AG08396 (cell line): ENCODE measurements around the gene ST6GALNAC3.
"Not testable (repeated sequence)": the region's sequence is repeated elsewhere in the genome, so short reads cannot be mapped to it uniquely, and the experiment has no call there.

Experiments used
- DNase-seq: peaks from one replicate; pipeline ENCODE4 v3.0.0; 2012; ENCODE audit warnings: low spot score, mixed read lengths

ST6GALNAC3 gene

DNA sequence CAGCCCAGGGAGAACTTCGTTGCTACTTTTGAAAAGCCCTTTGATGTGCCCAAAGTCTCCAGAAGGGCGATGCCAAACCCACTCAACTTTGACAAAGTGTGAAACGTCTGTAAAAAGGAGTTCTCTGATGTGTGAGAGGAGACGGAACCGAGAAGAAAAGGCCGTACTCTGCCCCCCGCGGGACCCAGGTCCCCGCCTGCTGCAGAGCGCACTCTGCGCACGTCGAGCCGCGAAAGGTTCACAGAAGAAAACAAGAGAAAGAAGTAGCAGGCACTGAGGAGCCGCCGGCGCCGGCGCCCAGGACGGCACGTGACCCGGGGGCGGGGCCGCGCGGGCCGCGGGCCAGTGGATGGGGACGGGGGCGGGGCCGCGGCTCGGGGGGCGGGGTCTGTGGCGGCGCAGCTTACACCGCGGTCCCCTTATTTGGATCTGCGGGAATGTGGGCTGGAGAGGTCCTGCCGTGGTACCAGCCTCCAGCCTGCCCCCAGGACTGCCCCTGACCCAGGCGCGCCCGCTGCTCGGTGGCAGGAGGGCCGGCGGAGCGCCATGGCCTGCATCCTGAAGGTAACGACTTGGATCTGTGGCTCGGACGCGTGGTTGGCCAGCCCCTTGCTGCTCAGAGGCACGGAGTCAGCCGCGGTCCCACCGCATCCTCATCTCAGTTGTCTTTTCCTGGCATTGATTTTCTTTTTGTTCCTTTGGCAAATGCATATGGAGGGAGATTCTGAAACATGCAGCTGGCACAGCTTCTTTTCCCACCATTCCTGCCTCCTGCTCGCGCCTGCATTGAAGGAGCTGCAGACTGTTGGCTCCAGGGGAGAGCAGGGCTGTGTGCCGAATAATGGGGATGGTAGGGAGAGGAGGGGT is at the start of gene ST6GALNAC3:
ST6GALNAC3 (plus strand) TSS at position 426 of the 867 bp plus-strand sequence.
- DNase-seq = peak; percentile 88

DNA sequence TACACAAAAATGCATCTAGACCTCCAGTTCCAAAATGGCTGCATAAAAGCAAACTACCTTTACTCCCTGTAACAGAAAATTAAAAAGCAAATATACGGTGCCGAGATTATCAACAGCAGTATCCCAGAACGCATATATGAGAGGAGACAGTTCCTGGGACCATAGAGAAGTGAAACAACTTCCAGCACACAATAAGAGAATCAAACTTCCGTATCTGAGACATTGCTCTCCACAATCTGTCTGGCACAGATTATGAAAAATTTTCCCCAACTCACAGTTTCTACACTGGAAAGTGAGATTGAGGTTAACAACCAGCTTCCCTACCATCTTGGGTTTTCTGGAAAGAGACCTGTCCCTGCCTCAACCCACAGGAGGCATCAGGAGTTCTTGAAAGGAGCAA is 47.2 kb upstream of the ST6GALNAC3 start:
- no peak for DNase-seq

DNA sequence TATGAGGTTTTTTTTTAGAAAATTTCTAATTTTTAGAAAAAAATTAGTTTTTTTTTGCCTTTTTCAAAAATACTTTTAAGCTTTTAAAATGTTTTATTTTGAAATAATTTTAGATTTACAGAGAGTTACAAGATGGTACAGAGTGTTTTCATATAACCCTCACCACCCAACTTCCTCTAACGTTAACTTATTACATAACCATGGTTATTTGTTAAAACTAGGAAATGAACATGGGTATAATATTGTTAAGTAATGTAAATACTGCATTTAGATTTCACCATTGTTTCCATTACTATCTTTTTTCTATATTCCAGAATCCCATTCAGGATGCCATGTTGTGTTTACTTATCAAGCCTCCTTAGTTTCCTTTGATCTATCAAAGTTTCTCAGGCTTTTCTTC is 45.2 kb upstream of the ST6GALNAC3 start:
- no peak for DNase-seq

DNA sequence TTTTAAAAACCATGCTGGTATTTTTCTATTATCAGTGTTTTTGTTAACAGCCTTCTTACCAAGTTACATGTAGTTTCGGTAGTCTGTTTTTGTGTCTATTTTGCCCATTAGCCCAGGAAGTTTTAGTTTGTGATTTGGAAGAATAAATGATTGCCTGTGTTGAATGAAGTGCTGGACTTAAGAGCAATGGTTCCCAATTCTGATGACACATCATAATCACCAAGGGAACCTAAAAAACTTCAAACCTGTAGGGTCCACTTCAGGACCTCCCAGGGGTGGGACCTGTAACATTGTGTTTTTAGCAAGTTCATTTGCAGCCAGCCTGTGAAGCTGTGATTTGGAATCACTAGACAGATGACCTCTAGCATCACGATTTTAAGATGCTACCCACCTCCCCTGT is 43.0 kb upstream of the ST6GALNAC3 start:
- DNase-seq = no peak

DNA sequence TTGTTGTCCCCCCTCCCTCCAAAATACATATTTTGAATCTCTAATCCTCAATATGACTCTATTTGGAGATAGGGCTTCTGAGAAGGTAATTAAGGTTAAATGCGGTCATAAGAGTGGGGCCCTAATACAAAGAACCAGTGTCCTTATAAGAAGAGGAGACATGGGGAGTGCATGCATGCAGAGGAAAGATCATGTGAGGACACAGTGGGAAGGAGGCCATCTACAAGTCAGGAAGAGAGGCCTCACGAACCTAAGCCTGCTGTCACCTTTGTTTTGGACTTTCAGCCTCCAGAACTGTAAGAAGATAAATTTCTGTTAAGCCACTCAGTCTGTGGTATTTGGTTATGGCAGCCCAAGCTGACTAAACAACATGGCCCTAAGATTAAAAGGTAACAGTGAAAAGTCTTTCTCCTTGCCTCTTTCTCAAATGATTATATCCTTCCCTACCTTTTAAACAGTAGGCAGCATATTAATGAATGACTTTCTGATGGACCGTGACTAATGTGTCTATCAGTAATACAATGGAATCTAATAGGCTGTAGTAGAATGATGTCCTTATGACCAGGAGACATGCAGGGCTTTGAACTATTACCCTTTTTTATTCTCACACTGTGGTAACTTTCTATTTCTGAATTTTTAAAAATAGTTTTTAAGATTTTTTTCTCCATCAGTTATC is 40.6 kb upstream of the ST6GALNAC3 start:
- DNase-seq = no peak

DNA sequence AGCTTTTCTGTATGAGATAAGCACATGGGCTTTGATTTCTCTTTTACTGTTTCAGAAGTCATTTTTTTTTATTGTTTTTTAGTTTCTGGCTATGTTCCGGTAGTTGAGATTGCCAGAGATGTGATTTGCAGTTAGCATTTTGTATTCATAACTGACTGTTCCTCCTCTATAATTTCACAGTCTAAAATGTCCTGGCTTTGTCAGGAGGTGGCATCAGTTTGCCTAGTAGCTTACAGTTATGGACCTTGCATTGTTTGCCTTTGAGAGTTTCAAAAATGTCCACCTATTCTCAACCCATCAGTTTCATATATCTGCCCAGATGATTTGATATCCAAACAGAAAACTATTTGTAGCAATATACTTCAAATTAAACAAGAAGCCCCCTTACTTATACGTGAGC is 39.5 kb upstream of the ST6GALNAC3 start:
- no peak for DNase-seq

DNA sequence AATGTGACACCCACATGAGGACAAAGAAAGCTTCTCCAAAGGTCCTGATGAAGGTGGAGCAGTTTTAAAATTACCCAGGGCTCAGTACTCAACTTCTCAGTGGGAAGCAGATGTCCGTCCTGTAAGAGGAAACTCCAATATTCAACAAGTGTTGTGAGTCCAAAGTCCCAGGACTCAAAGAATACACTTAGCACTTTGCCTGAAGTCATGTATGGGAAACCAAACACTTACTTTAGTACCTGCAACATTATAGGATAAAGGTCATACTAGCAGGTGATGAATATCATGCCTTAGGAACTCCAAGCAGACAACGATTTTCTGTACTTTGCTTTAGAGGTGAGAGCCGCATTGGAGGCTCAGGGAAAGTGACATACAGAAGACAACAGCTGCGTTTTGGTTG is 37.2 kb upstream of the ST6GALNAC3 start:
- DNase-seq = no peak

DNA sequence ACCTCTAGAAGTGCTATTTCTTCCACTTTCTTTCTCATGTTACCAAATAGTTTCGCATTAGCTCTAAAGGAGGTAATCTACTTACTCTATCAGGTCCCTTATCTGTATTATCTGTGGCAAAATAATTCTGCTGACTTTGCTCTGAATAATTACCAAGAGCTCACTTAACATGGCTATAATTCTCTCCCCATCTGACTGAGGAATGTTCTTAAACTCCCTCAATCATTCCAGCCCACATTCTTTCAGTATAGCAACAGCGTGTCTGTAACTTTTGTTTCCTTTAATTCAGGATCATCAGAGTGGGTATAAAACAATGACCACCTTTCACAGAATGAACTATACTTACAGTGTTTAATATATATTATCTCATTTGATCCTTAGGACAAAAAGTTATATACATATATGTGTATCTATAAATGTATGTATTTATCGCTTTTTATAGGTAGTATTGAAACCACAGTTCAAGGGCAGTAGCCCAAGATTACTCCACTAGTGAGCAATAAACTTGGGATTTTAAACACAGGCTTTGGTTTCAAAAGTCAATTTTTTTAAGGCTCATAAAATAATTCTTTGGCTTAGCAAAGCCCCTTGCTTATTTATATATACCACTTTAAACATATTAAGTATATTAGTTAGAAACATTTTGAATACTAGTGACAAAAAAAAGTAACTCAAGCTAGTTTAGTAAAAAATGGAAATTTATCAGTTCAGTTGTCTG is 36.1 kb upstream of the ST6GALNAC3 start:
- DNase-seq = no peak

DNA sequence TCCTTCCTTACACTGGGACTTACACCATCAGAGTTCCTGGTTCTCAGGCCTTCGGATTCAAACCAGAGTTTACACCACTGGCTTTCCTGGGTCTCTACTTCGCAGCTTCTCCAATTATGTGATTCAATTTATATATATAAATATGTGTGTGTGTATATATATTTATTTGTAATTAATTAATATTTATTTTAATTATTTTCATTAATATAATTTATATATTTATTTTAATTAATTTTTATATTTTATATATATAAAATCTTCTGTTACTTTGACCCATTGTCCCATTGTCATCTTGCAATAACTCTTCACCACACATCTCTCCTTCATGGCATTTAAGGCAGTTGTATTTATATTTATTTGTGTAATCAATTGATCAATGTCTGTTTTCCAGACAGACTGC is 28.4 kb upstream of the ST6GALNAC3 start:
- DNase-seq = no peak

DNA sequence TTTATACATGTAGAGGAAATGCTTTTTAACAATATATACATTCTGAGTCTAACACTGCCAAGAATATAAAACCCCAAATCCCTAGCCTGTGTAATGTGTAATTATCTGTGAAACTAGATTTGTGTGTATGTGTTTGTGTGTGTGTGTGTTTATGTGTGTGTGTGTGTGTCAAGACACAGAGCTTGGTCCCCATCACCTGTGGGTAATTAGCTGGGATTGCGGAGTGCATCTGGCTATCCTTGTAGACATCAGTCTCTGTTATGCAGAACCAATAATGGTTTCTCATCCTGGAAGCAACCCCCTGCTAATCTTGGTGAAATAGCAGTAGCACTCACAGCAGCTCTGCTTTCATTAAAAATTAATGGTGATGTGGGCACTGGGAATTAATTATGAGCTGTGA is 26.3 kb upstream of the ST6GALNAC3 start:
- no peak for DNase-seq

DNA sequence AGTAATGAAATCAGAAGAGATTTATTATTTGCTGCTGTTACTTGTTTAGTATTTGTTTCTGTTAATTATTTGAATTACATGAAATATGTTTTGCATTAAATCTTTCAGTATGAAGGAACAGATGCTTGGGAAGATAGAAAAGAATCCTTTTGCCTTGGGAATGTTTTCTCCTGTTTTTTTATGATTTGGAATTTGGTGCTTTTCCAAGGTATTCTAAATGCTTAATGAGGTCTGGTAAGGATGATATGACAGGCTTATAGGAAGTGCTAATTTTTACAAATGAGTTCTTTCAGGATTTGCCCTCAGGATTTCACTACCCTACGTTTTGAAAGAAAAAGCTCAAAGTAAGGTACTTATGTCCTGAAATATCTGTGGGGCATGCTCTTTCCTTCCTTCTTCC is 25.6 kb upstream of the ST6GALNAC3 start:
- DNase-seq = no peak

DNA sequence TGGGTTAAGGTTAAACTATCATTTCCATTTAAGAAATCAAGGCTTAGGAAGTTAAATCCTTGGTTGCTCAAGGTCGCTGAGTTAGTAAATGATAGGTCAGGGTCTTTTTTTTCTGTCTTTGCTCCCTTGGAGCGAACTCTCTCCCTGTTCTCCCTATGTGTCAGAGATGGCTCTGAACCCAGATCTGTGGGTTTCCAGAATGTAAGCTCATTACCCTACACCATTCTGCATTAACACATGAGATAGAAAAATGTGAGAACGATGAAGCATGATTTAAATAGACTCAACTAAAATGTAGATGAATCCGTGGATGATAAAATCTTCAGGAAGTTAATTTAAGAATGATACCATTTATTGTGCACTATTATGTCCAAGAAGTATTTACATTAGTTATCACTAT is 25.0 kb upstream of the ST6GALNAC3 start:
- no peak for DNase-seq

DNA sequence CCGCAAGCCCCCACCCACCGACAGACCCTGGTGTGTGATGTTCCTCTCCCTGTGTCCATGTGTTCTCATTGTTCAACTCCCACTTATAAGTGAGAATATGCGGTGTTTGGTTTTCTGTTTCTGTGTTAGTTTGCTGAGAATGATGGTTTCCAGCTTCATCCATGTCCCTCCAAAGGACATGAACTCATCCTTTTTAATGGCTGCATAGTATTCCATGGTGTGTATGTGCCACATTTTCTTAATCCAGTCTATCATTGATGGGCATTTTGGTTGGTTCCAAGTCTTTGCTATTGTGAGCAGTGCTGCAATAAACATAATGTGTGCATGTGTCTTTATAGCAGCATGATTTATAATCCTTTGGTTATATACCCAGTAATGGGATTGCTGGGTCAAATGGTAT is 24.5 kb upstream of the ST6GALNAC3 start:
- not testable (repeated sequence) for DNase-seq

DNA sequence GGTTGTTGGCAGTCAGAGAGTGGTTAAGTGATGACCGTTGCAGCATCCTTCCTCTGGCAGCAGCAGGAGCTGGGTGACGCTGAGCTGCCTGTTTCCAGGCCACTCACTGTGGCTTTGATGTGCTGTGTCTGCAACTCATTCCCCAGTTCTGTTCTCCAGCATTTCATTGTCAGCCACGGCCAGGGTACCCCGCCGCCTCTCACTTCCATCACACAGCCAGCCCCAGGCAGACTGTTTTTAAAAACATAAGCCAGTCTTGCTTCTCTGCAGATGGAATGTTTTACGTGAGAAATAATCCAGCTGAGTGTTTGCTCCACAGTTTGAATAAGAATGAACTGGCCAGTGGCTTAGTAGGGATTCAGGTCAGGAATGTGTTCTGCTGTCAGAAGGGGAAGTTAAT is 21.5 kb upstream of the ST6GALNAC3 start:
- DNase-seq = no peak

DNA sequence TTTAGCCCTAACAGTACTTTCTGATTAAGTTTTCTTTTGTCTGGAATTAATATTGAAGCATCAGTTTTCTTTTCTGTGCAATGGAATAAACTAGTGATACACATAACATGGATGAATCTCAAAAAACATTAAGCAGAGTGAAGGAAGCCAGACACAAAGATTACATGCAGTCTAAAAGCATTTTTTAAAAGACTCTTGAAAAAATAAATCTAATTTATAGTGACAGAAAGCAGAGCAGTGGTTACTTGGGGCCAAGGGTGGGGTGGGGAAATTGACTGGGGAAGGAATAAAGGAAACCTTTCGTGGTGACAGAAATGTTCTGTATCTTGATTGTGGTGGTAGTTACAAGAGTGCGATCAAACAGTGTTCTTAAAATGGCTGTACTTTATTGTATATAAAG is 20.2 kb upstream of the ST6GALNAC3 start:
- DNase-seq = no peak

DNA sequence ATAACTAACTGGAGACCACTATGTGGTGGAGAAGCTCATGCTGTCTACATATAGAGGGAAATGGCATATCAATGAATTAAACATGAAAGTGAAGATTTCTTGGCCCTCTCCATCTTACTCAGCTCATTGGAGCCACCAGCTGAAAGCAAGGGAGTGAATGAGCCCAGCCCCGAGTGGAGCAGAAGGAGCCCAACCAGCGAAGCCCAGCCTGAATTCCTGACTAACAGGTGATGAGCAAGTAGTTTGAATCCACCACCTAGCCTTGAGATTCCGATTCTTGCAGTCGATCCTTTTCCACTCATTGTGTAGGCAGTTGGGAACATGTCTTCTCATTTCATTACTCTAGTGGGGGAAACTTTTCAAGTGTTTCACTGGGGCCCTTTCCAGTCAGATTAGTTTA is 18.6 kb upstream of the ST6GALNAC3 start:
- no peak for DNase-seq

DNA sequence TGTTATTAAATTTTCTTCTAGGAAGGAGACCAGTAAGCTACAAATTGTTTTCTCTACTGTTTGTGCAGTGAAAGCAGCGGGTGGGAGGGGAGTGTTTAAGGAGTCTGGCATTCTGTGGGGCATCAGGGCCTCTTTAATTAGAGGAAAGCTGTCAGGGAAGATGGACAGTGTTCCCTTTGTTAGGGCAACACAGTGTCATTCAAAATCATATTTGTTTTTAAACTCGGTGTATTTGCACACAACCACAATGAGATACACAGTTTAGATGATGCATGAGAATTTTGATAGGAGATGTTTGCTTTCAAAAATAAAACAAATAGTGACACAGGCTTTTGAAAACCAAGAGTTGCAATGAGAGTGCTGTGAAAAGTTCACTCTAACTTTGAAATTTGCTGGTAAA is 15.1 kb upstream of the ST6GALNAC3 start:
- no peak for DNase-seq

DNA sequence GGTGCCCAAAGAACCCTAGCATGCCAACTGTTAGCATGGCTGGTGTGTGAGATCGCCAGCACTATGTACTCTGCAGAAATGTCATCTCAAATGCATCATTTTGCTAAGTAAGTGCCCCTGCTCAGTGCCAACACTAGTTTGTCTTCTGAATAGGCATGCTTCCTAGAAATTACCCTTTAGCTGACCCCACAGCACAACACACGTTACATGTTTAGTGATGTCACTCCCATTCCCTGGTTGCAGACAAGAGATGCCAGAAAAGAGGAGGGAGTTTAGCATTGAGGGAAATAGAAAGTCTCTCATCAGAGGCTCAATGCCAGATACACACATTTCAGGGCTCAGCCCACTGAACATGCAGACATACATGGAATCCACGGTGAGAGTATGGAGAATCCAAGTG is 9.3 kb upstream of the ST6GALNAC3 start:
- no peak for DNase-seq

DNA sequence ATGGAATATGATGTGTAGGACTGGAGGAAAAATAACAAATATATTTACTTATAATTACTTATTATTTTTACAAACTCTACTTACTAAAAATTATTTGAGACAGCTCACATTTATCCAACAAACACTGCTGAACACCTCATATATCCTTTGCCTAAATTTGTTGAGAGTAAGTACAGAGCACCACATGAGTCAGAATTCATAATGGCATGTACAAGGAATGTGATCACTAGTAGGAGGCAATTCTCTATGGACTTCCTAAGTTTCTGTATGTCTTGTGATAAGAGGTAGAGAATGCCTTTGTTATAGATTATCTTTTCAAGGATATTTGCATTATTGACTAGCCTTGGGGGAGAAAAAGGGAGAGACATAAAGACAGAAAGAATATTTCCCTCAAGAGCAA is 8.2 kb upstream of the ST6GALNAC3 start:
- peak; percentile 35 for DNase-seq

DNA sequence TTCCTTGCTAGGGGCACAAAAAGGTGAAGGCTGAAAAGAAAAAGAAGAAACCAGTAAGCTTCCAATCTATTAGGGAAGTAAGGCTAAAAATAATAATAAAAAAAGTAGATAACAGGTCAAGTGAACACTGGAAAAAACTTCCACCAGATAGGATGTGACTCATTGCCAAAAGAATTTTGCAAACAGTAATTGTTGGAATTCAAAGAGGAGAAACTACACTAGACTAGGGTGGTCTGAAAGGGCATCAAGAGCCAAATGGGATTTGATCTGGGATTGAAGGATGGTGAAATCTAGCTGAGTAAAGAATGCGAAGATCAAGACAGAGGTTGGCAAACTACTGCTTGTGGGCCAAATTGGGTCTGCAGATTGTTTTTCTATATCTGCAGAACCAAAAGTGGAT is 6.0 kb upstream of the ST6GALNAC3 start:
- peak; percentile 21 for DNase-seq

DNA sequence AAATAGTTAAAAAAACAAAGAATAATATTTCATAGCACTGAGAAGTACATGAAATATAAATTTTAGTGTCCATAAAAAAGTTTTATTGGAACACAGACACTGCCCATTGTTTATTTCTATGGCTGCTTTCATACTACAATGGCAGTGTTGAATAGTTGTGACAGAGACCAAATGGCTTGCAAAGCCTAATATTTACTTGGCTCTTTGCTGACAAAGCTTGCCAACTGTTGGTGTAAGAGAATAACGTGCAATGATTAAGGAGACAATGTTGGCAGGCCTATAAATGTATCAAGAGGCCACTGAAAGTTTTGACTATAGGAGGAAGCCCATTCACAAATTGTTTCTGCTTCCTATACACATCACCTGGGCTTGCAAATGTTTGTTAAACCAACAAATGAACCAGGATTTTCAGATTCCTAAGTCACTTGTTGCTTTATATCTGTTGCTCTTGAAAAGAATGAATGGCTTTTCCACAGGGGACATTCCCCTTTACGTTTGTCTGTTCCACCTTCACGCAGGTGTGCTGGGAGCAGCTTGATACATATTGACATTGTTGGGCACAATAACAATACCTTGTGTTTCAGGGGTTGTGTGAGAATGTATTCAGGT is 5.5 kb upstream of the ST6GALNAC3 start:
- no peak for DNase-seq

DNA sequence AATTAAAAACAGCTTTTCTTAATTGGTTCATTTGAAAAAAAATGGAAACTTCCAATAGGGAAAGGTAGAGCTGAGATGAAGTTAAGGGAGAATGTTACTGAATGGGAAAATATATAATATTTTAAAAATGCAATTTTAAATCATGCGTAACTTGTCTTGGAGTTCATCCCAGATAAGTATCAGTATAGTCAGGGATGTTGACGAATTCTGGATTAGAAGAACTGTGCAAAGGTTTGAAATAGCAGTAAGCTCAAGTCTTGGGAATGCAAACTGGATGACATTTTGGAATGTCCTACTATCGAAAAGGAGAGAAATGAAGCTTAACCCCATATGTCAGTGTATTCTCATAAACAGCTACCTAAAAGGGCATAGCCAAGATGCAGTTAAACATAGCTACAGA is 4.0 kb upstream of the ST6GALNAC3 start:
- DNase-seq = no peak

DNA sequence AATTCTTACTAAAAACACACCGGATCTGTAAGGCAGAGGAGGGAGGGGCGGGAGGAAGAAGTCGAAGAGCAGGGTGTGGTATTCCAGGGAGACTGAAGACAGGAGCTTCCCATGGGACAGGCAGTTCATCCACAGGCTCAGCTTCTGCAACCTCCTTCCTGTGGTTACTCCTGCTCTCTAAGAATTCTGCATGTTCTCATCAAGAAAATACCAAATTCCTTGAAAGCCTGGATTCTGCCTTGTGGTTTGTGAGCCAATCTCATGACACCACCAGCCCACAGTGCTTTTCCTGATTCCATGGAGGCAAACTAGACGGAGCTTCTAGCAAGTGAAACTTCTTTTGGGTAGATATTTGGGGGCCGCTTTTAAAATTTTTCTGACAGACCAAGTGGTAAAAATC is 1.1 kb upstream of the ST6GALNAC3 start:
- DNase-seq = peak; percentile 66
